ENCODE data around the gene TAS2R41.
"Not testable (repeated sequence)": the region's sequence is repeated elsewhere in the genome, so short reads cannot be mapped to it uniquely, and the experiment has no call there.

DNA sequence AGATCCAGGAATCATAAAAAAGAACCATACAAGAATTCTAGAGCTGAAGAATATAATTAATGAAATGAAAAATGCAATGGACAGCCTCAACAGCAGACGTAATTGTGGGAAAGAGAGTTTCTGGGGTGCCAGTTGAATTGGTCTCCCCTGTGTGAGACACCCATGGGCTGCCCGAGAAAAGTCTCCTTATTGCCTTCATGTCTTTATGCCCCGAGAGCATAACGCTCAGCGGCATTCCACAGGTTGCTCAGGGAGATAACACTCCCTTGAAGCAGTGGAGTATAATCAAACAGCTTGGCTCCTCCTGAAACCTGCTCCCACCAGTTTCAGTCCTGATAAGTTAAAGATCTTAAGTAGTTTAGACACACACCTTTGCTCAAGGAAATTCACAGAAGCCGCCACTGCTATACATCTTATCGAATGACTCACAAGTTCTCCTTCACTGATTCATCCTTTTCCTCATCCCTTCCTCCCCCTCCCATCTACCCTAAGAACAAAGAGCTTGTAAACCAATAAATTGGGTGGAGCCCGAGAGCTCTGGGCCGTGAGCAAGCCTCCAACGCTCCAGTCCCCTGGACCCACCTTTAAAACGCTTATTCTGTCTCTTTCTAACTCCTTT is 5.5 kb upstream of the TAS2R41 start:
- TF ChIP-seq, protein P1, sequence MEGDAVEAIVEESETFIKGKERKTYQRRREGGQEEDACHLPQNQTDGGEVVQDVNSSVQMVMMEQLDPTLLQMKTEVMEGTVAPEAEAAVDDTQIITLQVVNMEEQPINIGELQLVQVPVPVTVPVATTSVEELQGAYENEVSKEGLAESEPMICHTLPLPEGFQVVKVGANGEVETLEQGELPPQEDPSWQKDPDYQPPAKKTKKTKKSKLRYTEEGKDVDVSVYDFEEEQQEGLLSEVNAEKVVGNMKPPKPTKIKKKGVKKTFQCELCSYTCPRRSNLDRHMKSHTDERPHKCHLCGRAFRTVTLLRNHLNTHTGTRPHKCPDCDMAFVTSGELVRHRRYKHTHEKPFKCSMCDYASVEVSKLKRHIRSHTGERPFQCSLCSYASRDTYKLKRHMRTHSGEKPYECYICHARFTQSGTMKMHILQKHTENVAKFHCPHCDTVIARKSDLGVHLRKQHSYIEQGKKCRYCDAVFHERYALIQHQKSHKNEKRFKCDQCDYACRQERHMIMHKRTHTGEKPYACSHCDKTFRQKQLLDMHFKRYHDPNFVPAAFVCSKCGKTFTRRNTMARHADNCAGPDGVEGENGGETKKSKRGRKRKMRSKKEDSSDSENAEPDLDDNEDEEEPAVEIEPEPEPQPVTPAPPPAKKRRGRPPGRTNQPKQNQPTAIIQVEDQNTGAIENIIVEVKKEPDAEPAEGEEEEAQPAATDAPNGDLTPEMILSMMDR (IDR thresholded peaks at IDR 0.05), result not testable (repeated sequence)
- TF ChIP-seq POLR2A, EP300, POLR2AphosphoS5 (IDR thresholded peaks at IDR 0.05): not testable (repeated sequence)
